ENCODE data around the gene SETD1A.
"Not testable (repeated sequence)": the region's sequence is repeated elsewhere in the genome, so short reads cannot be mapped to it uniquely, and the experiment has no call there.

Gene SETD1A

DNA sequence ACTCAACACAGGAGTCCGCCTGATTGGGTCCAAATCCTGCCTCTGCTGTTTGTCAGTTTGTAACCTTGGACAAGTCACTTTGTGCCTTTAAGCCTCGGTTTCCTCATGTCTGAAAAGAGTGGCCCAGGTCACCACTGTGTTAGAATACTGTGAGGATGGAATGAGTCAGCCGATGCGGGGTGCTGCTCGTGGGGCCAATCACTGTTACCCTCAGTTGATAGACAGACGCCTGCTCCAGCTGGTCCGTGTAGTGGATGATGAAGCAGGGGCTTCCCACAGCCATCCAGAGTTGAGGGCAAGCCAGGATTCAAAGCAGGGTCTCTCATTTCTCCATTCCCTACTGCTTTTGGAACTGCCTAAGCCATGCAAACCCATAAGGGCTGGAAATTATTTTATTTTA is 28.4 kb upstream of the SETD1A start:
- DNase-seq (ENCODE audit: low read depth in 2 of 2), result no peak

DNA sequence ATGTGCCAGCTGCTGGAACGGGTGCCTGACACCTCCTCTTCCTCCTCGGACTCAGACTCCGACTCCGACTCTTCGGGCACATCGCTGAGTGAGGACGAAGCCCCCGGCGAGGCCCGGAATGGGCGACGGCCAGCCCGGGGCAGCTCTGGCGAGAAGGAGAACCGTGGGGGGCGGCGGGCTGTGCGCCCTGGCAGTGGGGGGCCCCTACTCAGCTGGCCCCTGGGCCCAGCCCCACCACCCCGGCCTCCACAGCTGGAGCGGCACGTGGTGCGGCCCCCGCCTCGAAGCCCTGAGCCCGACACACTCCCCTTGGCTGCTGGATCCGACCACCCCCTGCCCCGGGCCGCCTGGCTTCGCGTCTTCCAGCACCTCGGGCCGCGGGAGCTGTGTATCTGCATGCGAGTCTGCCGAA is 27.4 kb upstream of the SETD1A start:
- no peak for DNase-seq (ENCODE audit: low read depth in 2 of 2)

DNA sequence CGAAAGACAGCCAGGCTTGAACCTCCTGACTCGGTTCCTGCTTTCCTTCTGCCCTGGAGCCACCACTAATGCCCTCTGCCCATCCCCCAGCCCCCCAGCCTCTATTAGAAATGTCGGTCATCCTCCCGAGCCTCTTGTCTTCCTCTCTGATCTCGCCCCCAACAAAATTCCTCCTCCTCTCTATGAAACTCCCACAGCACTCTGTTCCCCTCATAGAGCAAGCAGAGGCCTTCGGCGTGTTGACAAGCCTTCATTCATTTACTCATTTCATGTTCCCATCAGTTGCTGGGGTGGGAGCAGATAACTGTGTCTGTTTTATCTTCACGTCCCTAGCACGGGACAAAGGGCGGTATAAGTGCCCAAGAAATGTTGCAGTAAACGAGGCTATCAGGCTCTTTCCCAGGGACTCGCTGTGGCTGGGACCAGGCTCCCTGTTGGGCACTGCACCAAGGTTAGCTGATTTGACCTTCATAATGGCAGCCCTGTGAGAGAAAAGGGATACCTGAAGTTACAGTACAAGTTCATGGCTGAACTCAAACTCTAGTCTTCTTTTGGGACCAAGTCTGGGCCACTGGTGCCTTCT is 26.4 kb upstream of the SETD1A start:
- DNase-seq (ENCODE audit: low read depth in 2 of 2), result no peak

DNA sequence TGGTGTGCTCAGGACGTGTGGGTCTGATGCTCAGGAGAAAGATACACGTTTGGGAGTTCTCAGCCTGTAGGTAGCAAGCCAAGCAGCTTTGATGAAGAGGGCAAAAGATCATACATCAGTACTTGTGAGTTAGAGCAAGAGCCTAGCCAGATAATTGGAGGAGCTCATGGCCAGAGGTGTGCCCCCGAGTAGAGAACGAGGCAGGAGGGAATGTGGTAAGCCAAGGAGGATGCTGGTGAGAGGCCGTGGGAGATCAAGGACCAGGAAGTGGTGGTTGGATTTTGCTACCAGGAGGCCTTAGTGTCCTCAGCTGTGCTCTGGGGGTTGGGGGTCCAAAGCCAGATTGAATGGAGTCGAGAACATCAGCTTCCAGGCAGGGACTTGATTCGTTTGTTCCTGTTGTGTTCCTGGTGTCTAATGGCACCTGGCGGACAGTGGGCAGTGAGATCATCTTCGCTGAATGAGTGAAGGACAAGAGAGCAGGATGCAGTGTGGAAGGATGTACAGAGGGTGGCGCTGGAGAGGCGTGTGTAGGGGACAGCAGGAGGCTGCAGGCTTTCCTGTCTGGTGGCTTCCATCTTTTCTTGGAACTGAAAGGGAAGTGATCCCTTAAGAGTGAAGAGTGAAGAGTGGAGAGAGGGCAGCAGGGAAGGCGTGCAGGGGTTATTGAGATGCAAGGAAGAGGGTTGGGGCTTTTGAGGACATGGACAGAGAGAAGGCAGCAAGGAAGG is 22.6 kb upstream of the SETD1A start:
- DNase-seq (ENCODE audit: low read depth in 2 of 2), result no peak

DNA sequence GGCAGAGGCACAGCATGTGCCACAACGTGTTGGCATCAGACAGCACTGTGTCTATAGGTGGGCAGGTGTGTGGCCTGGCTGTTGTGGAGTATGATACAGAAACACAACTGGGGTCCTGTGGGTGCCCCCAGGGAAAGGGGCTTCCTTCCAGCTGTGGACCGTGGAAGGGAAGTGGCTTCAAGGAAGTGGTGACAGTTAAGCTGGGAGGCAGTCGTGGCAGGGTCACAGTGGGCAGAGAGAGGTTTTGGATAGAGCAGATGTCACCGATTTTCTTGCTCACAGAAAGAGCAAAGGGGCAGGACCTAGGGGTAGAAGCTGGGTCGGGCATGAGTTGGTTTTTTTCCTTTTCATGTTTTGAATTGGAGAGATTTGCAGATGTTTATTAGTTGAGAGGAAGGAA is 19.9 kb upstream of the SETD1A start:
- DNase-seq (ENCODE audit: low read depth in 2 of 2), result no peak

DNA sequence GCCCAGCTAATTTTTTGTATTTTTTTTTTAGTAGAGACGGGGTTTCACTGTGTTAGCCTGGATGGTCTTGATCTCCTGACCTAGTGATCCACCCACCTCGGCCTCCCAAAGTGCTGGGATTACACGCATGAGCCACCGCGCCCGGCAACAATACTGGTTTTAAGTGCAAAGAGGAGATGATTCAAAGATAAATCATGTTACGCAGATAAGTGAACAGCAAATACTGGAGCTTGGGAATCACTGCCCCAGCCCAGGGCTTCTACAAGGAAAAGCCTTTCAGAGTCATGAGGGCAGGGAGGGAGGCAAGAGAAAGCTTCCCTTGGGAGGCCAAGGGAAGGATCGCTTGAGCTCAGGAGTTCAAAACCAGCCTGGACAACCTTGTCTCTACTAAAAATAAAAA is 18.0 kb upstream of the SETD1A start:
- not testable (repeated sequence) for DNase-seq (ENCODE audit: low read depth in 2 of 2)

DNA sequence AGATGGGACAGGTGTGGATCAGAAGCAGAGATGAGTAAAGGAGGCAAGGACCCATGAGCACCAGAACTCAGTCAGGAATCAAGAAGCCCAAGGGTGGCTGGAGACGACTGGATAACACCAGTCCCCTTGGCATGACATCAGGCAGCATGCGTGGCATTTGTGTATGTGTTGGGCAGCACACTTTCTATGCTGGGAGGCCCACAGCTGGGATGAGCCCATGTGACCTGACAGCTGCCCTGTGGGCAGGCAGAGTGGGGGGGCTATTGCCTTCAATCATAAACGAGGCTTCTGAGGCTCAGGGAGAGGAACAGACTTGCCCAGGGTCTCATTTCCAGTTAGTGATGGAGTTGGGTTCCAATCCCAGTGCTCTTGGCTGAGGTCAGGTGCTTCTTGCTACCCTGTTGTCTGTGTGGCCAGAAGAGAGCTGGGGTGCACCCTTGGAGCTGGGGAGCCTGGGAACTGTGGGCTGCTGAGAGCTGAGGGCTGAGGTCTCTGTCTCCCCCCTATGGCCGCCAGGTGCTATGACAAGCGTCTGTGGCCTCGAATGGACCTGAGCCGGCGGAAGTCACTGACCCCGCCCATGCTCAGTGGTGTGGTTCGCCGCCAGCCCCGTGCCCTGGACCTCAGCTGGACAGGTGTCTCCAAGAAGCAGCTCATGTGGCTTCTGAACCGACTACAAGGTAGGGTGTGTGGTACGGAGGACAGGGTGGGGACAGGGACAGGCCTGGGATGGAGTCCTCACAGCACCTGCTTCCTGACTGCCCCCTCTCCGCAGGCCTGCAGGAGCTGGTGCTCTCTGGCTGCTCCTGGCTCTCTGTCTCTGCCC is 15.7 kb upstream of the SETD1A start:
- DNase-seq (ENCODE audit: low read depth in 2 of 2), result peak; percentile 32 to 37

DNA sequence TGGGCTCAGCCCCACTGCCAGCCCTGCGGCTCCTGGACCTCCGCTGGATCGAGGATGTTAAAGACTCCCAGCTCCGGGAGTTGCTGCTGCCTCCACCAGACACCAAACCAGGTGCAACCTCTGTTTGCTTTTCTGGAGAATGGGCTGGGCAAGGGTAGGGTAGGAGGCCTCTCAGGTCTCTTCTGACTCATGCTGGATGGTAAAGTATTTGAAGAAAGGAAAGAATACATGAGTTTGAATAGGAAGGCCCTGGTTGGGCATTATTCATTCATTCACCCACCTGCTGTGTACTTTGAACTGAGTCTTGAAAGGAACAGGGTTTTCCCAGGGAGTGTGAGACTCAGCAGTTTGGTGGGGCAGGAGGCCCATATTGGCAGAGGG is 15.1 kb upstream of the SETD1A start:
- no peak for DNase-seq (ENCODE audit: low read depth in 2 of 2)

DNA sequence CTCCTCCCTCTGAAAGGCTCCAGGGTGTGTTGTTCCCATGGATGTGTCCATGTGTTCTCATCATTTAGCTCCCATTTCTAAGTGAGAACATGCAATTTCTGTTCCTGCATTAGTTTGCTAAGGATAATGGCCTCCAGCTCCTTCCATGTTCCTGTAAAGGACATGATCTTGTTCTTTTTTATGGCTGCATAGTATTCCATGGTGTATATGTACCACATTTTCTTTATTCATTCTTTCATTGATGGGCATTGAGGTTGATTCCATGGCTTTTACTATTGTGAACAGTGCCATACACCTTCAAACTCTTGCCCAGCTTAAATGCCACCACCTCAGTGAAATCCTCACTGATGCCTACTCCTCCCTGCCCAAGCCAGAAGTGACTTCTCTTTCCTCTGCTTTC is 13.2 kb upstream of the SETD1A start:
- DNase-seq (ENCODE audit: low read depth in 2 of 2), result no peak

DNA sequence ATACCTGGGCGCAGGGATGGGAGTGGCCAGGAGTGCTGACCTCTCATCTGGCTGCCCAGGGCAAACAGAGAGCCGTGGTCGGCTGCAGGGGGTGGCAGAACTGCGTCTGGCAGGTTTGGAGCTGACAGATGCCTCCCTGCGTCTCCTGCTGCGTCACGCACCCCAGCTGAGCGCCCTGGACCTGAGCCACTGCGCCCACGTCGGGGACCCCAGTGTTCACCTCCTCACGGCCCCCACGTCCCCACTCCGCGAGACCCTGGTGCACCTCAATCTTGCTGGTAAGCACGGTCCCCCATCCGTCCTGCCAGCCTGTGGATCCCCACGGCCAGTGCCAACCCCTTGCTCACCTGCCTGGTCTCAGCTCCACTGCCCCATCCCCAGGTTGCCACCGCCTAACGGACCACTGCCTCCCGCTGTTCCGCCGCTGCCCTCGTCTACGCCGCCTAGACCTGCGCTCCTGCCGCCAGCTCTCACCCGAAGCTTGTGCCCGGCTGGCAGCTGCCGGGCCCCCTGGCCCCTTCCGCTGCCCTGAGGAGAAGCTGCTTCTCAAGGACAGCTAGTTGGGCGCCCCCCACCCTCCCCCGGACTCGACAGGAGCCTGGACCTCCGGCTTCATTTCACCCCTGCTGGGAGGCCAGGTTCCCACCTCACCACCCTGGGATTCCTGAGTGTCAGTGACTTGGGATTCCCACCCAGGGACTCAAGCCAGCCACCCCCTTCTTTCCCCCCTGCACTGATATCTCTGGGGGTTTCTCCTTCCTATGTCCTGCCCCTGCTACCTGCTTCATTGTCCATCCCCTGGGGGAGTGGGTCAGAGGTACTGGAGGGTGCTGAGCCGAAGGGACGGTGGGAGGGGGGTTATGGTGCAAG is 10.6 kb upstream of the SETD1A start:
- DNase-seq (ENCODE audit: low read depth in 2 of 2), result no peak

DNA sequence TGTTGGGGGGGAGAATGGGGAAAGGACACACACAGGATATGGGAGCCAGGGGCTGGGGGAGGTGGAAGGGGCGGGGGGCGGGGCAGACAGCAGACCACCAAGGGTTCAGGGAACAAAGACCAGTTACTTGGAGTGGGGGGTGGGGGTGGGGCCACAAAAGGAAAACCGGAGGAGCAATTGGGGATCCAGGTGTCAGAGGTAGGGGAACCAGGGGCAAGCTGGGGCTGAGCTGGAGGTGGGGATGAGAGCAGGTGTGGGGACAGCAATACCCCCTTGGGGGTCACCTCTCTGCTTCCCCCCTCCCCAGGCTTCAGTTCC is 10.1 kb upstream of the SETD1A start:
- DNase-seq (ENCODE audit: low read depth in 2 of 2), result no peak

DNA sequence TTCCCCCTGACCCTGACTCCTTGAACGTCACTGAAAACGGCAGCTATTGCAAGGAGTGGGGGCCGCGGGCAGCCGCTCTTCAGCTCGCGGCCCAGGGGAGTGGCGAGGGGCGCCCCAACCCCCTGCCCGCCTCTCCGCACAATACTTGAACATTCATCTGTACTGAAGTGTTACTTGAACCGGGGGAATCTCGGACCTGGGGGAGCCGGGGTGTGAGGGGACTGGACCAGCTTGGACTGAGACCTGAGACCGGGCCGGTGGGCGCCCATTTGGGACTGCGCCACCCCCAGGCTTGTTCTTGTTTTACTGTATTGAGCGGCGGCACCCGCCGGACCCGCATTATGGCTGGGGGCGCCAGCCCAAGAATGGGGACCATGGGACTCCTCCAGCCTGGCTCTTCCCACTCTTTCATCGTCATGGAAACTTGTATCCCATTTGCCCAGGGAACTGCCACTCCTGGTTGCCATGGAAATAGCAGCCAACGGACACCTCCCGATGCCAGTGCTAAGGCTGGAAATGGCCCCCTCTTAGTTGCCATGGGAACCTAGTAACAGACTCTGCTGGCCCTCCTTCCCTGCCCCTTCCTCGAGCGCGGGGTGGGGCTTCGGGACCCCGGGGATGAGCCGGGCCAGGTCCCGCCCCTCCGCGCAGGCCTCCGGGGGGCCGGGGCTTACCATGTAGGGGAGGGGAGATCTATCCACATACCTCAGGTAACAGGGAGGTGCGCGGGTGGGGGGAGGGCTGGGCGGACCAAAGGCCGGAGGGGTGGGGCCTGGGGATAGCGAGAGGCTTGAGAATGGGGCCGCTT is 9.5 kb upstream of the SETD1A start:
- DNase-seq (ENCODE audit: low read depth in 2 of 2), result no peak

DNA sequence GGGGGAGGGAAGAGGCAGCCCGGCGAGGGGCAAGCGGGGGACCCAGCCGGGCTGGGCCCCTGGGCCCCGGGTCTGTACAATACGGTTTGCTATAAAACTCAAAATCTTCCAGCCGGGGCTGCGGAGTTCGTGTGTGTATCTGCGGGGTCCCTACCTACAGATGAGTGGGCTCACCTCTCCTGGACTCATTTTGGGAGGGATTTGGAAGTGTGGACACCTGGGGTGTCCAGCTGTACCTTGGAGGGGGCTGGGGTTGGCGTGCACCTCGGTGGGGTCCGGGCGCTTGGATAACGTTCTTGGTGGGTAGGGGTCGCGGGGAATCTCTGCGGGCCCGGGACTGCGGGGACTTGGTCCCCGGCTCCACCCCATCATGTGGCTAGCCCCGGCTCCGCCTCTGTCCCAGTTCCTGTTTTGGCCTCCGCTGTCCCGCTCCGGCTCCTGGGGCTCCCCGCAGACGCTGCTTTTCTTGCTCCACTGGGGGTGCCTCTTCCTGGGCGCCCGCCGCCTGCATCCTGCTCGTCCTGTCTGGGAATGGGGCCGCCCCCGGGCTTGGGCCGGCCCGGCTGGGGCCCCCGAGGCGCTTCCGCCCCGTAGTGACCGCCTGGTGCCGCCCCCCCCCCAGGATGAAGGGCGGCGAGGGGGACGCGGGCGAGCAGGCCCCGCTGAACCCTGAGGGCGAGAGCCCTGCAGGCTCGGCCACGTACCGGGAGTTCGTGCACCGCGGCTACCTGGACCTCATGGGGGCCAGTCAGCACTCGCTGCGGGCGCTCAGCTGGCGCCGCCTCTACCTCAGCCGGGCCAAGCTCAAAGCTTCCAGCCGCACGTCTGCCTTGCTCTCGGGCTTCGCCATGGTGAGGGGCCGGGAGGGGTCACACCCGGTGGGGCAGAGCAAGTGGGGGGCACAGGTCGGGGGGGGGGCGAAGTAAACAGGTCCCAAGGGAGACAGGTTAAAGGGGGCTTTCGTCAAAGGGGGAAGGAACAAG is 8.6 kb upstream of the SETD1A start, which contains the start of gene ORAI3:
TSS of gene ORAI3 (plus strand) at position 402 of the 983 bp plus-strand sequence. CDS start at position 624, 222 bp downstream.
- DNase-seq (ENCODE audit: low read depth in 2 of 2), result peak in 1 of 2 donors; percentile 14

DNA sequence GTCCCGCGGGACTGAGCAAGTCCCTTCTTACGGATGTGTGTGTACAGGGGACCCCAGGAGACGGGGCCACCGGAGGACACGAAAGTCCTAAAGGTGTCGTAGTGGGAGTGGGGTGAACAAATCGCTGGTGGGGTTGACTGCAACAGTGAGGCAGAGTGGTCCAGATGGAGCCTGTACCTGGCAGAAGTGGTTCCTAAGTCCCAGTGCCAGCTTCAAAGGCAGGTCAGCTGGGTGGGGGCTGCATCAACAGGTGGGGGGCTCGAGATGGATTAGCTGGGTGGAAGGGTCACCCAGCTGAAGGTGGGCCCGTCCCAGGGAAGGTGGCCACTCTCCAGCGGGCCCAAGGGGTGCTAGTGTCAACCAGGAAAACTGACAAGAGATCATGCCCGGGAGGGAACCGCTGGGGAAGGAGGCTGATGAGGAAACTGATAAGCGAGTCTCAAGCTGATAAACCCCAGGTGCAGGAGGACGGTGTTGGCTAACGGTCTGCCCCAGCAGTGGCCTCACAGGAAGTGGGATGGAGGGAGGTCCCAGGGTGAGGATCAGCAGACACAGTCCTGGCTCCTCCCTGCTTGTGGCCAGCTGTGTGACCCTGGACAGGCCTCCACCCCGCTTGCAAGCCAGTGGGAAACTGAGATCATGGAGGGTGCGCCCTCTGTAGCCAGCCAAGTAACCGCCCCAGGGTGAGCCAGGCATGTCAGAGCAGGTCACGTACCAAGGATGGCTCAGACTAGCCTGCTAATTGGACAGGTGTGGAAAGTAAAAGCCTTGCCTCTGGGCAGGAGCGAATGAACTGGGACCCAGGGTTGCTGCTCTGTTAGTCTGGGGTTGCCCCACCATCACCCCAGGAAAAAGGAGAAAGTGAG is 7.7 kb upstream of the SETD1A start:
- peak in 1 of 2 donors; percentile 12 for DNase-seq (ENCODE audit: low read depth in 2 of 2)

DNA sequence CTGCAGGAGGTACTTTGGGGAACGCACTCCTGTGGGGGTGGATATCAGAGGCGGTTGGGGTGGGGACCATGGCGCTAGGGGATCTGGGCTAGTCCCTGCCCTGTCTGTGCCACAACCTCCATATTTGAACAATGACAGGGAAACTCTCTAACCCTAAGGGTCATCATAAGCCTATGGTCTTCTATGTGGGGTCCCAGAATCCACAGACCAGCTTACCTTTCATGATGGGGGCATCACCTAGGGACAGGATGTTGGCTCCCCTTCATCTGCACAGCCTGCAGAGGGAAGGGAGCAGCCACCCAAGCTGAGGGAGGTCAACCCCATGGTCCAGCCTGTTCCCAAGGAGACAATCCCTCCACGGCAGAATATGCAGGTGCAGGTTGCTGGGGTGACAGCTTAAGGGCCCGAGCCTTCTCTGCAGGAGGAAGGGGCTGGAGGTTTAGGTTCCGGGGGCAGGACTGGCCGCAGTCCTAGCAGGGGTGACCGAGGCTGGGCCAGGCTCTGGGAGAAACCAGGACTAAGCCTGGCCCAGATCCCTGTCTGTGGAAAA is 7.0 kb upstream of the SETD1A start:
- DNase-seq (ENCODE audit: low read depth in 2 of 2), result no peak

DNA sequence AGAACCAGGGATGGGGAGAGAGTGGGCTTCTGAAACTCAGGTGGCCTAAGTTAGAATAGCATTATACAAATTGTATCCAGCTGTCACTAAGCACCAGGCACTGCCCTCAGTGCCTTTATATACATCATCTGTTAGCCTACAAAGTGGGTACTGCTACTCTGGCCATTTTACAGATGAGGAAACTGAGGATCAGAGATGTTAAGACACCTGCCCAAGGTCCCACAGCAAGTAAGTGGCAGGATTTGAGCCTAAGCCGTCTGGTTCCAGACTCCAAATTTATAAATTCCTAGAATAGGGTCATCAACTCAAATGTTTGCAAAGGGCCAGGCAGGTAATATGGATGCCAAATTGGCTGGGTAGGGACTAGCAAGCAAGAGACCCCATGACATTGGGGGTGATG is 6.4 kb upstream of the SETD1A start:
- DNase-seq (ENCODE audit: low read depth in 2 of 2), result no peak

DNA sequence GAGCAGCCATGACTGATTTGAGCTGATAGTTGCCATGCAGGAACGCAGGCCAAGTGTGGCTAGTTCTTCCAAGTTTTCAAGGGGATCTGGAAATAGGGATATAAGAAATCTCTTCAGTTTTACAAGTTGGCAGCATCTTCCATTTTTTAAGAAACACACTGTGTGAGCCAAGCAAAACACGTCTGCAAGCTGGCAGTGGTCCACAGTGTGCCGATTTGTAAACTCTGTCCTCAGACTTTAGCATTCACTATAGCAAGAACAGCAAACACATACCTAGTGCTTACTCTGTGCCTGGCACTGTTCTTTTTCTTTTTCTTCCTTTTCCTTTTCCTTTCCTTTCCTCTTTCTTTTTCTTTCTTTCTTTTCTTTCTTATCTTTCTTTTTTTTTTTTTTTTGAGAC is 5.8 kb upstream of the SETD1A start:
- no peak for DNase-seq (ENCODE audit: low read depth in 2 of 2)

DNA sequence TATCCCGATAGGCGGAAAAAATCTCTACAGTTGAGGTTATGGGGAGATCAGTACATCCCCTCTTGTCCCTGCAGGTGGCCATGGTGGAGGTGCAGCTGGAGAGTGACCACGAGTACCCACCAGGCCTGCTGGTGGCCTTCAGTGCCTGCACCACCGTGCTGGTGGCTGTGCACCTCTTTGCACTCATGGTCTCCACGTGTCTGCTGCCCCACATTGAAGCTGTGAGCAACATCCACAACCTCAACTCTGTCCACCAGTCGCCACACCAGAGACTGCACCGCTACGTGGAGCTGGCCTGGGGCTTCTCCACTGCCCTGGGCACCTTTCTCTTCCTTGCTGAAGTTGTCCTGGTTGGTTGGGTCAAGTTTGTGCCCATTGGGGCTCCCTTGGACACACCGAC is 4.4 kb upstream of the SETD1A start:
- DNase-seq (ENCODE audit: low read depth in 2 of 2), result no peak
